GM21515 (cell line): Measurements from ENCODE around the gene CABP2.
"Not testable (repeated sequence)": the region's sequence is repeated elsewhere in the genome, so short reads cannot be mapped to it uniquely, and the experiment has no call there.

ENCODE experiments used
- ATAC-seq: cut with Tn5 transposase; IDR thresholded peaks from one replicate; pipeline ENCODE4 v1.9.1; 2021; ENCODE audit not compliant: unreplicated experiment

Gene CABP2

DNA sequence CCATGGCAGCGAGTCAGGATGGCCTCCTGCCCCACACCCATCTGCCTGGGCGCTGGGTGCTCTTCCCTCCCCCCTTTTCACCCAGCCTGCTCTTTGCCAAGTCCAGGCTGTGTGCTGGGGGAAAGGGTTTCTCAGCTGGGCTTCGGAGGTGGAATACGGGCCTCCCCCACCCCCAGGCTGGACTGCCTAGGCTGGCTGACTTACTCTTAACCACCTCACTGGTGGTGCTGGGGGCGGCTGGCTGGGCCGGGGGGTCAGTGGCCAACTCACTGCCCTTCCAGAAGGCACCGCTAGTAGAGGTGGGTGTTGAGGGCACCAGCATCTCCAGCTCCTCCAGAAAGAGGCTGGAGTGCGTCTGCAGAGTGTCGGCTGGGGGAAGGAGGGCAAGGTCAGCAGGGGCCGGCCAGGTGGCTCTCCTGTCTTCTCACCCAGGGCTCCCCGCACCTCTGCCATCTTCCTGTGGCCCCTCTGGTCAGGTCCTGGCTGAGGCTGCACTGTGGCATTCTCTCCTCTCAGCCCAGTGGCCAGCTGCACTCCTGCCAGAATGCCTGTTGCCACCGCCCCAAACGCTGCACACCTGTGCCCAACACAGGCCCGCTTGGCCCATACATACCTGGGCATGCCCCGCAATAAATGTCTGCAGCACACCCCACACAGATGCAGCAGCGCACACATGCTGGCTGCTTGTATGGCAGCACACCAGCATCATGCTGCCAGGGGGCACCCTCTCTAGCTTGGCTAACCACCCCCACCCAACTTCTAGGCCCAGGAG, 27.8 kb downstream of the CABP2 start:
- no peak for ATAC-seq

GRCh38 chr11:67494371-67495233, 28.6 kb downstream of the CABP2 start:
- no peak for ATAC-seq

GRCh38 chr11:67493548-67494370, 29.5 kb downstream of the CABP2 start:
- no peak for ATAC-seq

GRCh38 chr11:67492801-67493547, 30.3 kb downstream of the CABP2 start:
- ATAC-seq: no peak

- no peak for ATAC-seq
These were observed 31.0 kb downstream of the CABP2 start for GRCh38 chr11:67492069-67492727.

- ATAC-seq: no peak
These were observed 31.8 kb downstream of the CABP2 start for GRCh38 chr11:67491276-67492068.

GRCh38 chr11:67490727-67491065, 32.5 kb downstream of the CABP2 start:
- no peak for ATAC-seq

DNA sequence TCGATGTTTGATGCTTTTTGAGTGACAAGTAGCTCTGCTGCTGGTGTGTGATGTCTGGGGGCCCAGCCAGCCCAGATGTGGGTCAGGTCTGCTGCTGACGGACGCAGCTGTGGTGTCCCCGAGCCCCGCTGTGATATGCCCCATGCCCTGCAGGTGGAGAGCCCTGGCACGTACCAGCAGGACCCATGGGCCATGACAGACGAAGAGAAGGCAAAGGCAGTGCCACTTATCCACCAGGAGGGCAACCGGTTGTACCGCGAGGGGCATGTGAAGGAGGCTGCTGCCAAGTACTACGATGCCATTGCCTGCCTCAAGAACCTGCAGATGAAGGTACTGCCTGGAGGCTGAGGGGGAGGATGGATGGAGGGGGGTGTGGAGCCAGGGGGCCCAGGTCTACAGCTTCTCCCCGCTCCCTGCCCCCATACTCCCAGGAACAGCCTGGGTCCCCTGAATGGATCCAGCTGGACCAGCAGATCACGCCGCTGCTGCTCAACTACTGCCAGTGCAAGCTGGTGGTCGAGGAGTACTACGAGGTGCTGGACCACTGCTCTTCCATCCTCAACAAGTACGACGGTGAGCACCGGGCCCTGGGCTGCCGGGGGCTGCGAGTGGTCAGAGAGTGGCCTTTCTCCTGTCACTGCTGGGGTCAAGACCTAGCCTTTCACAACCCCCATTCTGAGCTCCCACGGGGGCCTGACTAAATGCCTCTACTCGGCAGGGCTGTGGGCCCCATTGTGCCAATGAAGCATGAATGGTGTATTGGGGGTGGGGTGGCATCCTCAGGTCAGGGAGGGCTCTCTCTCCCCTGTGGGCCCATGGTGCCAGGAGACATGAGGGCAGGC, 33.1 kb downstream of the CABP2 start:
- ATAC-seq: no peak

DNA sequence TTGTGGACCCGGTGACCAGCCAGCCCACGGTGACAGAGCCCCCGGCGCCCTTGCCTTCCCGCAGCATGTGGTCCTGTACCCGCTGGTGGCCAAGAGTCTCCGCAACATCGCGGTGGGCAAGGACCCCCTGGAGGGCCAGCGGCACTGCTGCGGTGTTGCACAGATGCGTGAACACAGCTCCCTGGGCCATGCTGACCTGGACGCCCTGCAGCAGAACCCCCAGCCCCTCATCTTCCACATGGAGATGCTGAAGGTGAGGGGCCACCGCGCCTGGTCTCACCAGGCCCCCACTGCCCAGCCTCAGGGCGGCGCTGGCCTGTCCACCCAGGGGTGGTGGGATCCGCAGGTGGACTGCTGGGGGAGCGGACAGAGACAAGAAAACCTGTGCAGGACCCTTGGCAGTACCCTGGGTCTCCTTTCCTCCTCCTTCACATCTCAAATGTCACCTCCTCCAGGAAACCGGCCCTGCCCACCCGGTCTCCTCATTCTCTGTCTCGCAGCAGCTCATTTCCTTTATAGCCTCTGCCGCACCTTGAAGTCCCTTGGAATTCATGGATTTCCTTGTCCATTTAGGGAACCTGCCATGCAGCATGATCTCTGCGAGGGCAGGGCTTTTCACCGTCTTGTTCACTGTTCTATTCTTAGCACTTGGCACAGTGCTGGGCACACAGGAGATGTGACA, 33.9 kb downstream of the CABP2 start:
- no peak for ATAC-seq

DNA sequence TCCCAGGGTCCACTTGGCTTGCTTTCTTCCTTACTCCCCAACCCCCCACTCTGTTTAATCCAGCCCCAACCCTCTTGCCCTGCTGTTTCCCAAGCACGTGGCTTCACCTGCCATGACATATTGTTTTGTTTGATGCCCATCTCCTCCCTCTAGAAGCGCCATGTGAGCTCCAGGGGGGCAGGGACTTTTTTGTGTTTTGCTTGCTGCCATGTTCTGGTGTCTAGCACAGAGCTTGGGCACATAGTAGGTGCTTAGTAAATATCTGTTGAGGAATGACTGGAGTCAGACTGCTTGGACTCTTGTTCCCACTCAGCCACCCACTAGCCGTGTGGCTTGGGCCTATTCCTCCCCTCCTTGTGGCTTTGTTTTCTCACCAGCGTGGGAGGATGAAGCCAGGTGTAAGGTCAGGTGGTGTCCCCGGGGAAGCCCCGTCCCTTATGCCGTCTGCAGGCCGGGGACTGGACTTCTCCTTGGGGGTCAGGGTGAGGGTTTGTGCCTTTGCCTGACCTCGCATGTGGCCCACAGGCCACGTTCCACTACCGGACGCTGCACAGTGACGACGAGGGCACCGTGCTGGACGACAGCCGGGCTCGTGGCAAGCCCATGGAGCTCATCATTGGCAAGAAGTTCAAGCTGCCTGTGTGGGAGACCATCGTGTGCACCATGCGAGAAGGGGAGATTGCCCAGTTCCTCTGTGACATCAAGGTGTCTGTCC, 36.6 kb downstream of the CABP2 start:
- no peak for ATAC-seq

- ATAC-seq: not testable (repeated sequence)
These were observed 37.3 kb downstream of the CABP2 start for GRCh38 chr11:67485873-67486361.

- ATAC-seq: no peak
These were observed 38.4 kb downstream of the CABP2 start for GRCh38 chr11:67484847-67485311.

GRCh38 chr11:67483831-67484665, 39.2 kb downstream of the CABP2 start:
- ATAC-seq: no peak

DNA sequence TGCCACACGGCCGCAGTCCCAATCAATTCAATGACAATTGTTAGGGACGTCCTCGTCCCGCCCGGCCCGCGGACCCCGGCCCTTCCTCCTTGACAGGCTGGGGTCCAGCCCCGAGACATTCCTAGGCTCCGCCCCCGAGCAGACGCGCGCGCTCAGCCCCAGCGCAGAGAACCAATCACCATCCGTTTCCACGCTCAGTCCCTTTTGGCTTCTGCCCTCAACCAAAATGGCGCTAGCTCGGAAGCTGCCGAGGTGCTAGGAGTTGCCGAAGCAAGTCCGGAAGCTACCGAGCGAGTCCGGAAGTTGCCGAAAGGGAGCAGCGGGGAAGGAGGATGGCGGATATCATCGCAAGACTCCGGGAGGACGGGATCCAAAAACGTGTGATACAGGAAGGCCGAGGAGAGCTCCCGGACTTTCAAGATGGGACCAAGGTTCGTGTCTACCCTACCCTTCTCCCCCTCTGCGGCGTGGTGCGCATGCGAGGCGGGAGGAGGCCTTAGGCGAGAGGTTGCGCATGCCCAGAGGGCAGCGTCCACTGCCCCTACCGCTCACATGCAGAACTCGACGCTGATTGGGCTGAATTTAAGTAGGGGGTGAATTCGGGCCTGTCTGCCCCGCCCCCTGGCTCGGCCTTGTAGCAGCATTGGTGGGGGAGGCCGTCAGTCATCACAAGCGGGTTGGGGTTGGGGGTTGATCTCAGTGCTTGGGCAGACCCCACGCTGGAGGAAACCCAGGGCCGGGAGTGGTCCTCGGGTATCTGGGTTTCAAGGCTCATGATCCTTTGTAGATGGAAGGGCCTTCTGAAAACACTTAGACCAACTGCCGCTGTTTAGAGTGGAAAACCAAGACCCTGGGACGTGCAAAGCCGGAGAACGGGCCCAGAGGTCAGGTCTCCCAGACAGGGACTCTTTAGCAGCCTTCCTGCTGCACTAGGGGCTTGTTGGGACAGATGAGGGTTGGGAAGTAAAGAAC, 40.1 kb downstream of the CABP2 start, which contains the start of gene AIP:
Gene AIP, plus strand, starts transcription at position 200 of the 972 bp plus-strand sequence. Its CDS starts 133 bp downstream, at position 333.
- peak; percentile 65 for ATAC-seq
